GM15510 (cell line): ENCODE results near the gene ARVCF.

Experiments used
- POLR2A ChIP-seq: IDR thresholded peaks from 3 replicates; pipeline ENCODE4 v1.6.1; 2011; ENCODE audit warnings: borderline replicate concordance; ENCODE audit not compliant: insufficient read length; ENCODE audit errors: extremely low read depth

ARVCF gene

GRCh38 chr22:19963863-19964642 is 52.6 kb downstream of the ARVCF start:
- no peak for TF ChIP-seq POLR2A

GRCh38 chr22:19962909-19963806 is 53.5 kb downstream of the ARVCF start:
- no peak for TF ChIP-seq POLR2A

- TF ChIP-seq POLR2A: no peak
Measured at GRCh38 chr22:19962246-19962908, 54.2 kb downstream of the ARVCF start.

DNA sequence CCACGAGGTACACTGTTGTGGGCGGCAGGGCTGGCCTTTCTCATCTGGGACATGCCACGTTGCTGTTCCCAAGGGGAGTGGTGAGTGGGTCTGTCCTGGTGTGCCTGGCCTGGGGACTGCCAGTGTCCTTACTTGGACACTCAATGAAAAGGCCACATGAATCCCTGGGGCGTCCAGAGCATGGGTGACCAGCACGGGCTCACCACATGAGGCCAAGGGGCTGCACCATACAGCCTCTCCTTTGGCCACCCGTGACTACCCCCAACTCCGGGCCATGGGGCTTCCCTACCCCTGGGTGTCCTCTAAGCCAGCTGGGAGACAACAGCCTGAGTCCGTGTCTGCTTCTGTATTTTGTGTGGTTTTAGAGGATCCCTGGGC is 54.8 kb downstream of the ARVCF start:
- no peak for TF ChIP-seq POLR2A

DNA sequence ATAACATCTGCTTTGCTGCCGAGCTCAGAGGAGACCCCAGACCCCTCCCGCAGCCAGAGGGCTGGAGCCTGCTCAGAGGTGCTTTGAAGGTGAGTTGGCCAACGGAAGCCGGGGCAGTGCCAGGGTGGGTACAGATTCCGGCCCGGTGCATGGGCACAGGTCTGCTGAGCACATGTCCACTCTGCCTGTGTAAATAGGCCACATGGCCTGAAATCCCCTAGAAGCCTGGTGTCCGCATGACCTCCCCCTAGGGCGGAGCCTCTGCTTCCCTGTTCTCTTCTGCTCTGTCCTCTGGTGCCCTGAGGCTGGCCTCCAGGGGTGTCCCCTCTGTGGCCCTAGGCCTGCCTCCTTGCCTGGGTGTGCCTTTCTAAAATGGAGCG is 55.4 kb downstream of the ARVCF start:
- TF ChIP-seq POLR2A: no peak

DNA sequence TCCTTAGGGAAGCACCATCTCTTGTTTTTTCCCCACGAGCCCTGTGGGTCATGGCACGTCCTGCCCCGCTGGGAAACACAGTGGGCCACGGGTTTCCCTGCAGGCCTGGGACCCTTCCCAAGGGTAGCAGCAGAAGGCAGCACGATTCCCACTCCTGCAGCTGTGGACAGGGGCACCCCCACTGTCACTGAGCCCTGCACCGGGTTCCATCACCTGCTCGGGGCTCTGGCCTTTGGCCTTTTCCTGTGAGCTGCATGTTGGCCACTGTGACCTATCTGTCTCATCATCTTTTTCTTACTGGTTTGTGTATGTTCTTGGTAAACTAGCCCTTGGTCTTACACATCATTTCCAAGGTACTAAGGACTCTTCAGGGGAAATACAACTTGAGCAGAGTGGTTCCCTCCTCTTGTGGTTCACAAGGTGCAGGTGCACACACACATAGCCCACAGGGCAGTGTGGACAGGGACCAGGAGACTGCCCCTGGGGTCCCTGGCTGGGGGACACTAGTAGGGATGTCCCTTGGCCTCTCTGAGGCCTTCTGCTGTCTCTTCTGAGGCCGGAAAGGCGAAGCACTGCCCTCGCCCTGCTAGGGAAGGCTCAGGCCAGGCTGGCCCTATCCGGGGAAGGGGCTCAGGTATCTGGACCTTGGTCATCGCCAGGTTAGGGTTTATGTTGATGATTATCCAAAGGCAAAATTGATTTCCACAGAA is 56.0 kb downstream of the ARVCF start:
- TF ChIP-seq POLR2A: no peak

DNA sequence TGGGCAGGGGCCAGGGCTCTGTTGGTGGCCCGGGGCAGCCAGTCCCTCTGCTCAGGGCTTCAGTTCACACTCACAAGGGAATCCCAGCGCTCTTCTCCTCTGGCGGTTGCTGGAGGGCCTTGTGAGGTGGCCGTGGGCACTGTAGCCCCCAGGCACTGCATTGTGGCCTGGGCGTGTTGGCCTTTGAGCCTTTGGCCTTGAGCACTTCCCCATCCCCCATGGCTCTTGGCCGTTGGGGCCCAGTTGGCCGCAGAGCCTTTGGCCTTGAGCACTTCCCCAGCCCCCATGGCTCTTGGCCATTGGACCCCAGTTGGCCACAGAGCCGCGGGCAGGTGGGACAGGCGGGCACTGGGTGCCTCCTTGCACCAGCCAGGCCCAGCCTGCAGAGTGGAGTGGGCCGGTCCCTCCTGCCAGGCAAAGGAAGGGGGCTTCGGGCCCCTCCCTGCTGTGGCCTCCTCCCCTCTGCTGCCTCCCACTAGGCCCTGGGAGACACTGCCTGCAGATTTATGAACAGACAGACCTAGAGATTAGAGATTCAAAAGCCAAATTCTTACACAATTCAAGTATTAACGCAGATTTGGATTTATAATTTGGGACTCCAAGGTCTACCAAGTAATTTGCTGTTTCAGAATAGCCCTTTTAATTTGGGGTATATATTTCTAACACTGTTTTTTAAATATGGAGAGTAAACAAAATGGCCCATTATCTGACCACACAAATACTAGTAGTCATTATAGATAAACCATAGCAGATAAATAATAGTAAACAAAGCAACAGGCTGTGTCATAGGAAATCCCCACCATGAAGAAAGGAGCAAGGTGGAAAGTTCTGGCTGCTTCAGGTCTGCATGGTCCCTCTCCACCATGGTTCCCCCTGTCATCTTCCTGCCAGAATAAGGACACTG is 56.8 kb downstream of the ARVCF start:
- TF ChIP-seq POLR2A: no peak

- TF ChIP-seq POLR2A: no peak
Measured at GRCh38 chr22:19959043-19959586, 57.5 kb downstream of the ARVCF start.

DNA sequence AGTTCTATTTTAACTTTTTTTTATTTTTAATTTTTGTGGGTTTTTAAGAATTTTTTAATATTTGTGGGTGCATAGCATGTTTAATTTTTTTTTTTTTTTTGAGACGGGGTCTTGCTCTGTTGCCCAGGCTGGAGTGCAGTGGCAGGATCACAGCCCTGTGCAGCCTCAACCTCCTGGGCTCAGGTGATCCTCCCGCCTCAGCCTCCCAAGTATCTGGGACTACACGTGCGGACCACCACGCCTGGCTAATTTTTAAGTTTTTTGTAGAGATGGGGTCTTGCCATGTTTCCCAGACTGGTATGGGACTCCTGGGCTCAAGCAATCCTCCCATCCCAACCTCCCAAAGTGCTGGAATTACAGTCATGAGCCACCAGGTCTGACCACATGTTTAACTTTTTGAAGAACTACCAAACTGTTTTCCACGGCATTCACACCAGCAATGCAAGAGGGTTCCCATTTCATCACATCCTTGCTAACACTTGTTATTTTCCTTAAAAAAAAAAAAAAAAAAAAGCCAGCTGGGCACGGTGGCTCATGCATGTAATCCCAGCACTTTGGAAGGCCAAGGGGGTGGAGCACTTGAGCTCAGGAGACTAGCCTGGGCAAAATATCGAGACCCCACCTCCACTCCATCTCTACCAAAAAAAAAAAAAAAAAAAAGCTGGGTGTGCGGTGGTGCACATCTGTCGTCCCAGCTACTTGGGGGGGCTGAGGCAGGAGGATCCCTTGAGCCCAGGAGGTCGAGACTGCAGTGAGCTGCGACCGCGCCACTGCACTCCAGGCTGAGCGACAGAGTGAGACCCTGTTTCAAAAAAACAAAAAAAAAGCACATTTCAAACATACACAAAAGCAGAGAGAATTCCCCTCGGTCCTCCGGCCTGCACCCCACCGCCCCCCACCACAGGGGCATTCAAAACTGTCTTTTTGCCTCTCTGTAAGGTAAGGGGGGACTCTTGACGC is 58.3 kb downstream of the ARVCF start:
- no peak for TF ChIP-seq POLR2A

GRCh38 chr22:19957445-19957844 is 59.2 kb downstream of the ARVCF start:
- no peak for TF ChIP-seq POLR2A

GRCh38 chr22:19955241-19956128 is 61.1 kb downstream of the ARVCF start:
- no peak for TF ChIP-seq POLR2A
